Endothelial cell of umbilical vein (primary cell): Measurements from ENCODE around the gene AVL9.

ENCODE experiments used
- EZH2 ChIP-seq: IDR thresholded peaks from 2 replicates; pipeline ENCODE4 v1.6.1; 2012; ENCODE audit warnings: borderline replicate concordance, low read depth, mild to moderate bottlenecking, moderate library complexity, low read length, inconsistent platforms; ENCODE audit not compliant: severe bottlenecking
- FOS ChIP-seq: IDR thresholded peaks from 2 replicates; pipeline ENCODE4 v1.6.1; 2011; ENCODE audit warnings: mild to moderate bottlenecking, low read length, moderate library complexity, borderline replicate concordance; ENCODE audit not compliant: insufficient read depth
- JUN ChIP-seq: IDR thresholded peaks from 2 replicates; pipeline ENCODE4 v1.6.1; 2011; ENCODE audit warnings: borderline replicate concordance, low read depth; ENCODE audit not compliant: insufficient read length, insufficient read depth
- POLR2A ChIP-seq: IDR thresholded peaks from 2 replicates; pipeline ENCODE4 v1.6.1; 2012; ENCODE audit warnings: low read depth, mild to moderate bottlenecking, control low read depth, low read length
- POLR2AphosphoS5 ChIP-seq: IDR thresholded peaks from 2 replicates; pipeline ENCODE4 v1.6.1; 2012; ENCODE audit warnings: low read depth, mild to moderate bottlenecking, control low read depth, low read length, moderate library complexity; ENCODE audit not compliant: insufficient read depth
- TF ChIP-seq, protein P1 (sequence below), 2 donors: IDR thresholded peaks; 1 replicate in 1 of 2; 2 replicates in 1 of 2; pipeline ENCODE4 v1.5.1; 2011; ENCODE audit warnings: low read length in 2 of 2, mild to moderate bottlenecking in 2 of 2, moderate library complexity in 2 of 2, control low read depth in 1 of 2, inconsistent platforms in 1 of 2, low read depth in 1 of 2; ENCODE audit not compliant: insufficient read depth in 1 of 2; ENCODE audit errors: extremely low read depth in 1 of 2

DNA sequence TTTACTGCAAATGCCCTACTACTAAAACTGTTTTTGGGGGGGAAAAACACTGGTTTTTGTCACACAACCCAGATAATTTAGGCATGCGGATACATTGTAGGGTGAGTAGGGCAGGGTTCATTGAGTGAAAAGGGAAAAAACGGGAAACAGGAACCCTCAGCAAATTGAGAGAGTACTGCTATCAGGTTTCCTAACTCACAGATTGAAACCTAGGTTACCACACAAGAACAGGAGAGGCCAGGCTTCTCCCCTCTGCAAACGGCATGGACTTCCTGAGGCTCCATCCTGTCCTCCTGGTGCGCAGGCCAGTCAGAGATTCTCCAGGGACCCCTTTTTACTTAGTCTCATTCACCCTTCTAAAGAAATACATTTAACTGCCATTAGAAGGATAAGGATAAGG, 30.6 kb downstream of the AVL9 start:
- TF ChIP-seq, protein P1, sequence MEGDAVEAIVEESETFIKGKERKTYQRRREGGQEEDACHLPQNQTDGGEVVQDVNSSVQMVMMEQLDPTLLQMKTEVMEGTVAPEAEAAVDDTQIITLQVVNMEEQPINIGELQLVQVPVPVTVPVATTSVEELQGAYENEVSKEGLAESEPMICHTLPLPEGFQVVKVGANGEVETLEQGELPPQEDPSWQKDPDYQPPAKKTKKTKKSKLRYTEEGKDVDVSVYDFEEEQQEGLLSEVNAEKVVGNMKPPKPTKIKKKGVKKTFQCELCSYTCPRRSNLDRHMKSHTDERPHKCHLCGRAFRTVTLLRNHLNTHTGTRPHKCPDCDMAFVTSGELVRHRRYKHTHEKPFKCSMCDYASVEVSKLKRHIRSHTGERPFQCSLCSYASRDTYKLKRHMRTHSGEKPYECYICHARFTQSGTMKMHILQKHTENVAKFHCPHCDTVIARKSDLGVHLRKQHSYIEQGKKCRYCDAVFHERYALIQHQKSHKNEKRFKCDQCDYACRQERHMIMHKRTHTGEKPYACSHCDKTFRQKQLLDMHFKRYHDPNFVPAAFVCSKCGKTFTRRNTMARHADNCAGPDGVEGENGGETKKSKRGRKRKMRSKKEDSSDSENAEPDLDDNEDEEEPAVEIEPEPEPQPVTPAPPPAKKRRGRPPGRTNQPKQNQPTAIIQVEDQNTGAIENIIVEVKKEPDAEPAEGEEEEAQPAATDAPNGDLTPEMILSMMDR (IDR thresholded peaks at IDR 0.05; ENCODE audit: extremely low read depth in 1 of 2, insufficient read depth in 1 of 2, low read depth in 1 of 2, low read length in 2 of 2): no peak
- TF ChIP-seq FOS: no peak
- no peak for TF ChIP-seq POLR2A
- no peak for TF ChIP-seq JUN
- no peak for TF ChIP-seq POLR2AphosphoS5
- TF ChIP-seq EZH2: no peak
